ENCODE data around the gene MPPED1.

Gene MPPED1

GRCh38 chr22:43434928-43435311, 23.1 kb downstream of the MPPED1 start:
- Histone ChIP-seq H3K9me3 (ENCODE audit: insufficient read depth, low read length, severe bottlenecking) (no peaks in the 10 kb centered on the region), H3K4me3 (ENCODE audit: low read depth in 1 of 2, low read length in 2 of 2) (no peak overlapping the region), H3K4me2 (ENCODE audit: insufficient read depth, low read length) (no peak overlapping the region), H3K27me3 (ENCODE audit: insufficient read depth, low read length, poor library complexity) (peaks cover 10% of the 10 kb centered on the region), H3K27ac (ENCODE audit: low read length) (no peak overlapping the region), H3K9ac (ENCODE audit: low read depth, low read length) (no peak overlapping the region), H2AFZ (ENCODE audit: low read depth, low read length) (no peak overlapping the region), H3K79me2 (ENCODE audit: insufficient read depth, low read length) (no peaks in the 10 kb centered on the region), H3K4me1 (ENCODE audit: insufficient read depth, low read length) (no peaks in the 10 kb centered on the region), H4K20me1 (ENCODE audit: insufficient read depth, low read length) (no peaks in the 10 kb centered on the region), H3K36me3 (ENCODE audit: insufficient read depth, low read length) (no peaks in the 10 kb centered on the region)
- DNase-seq (no peak), ATAC-seq (ENCODE audit: insufficient read depth, low read depth) (no peak)
- TF ChIP-seq EZH2 (IDR thresholded peaks at IDR 0.05; ENCODE audit: borderline replicate concordance, low read depth, low read length, severe bottlenecking) (no peak), CTCF (IDR thresholded peaks at IDR 0.05; ENCODE audit: borderline replicate concordance, extremely low read depth, low read length, poor library complexity, severe bottlenecking) (no peak)

GRCh38 chr22:43435851-43436811, 24.3 kb downstream of the MPPED1 start:
- no peak for TF ChIP-seq EZH2 (IDR thresholded peaks at IDR 0.05; ENCODE audit: borderline replicate concordance, low read depth, low read length, severe bottlenecking)
- no peak for TF ChIP-seq CTCF (IDR thresholded peaks at IDR 0.05; ENCODE audit: borderline replicate concordance, extremely low read depth, low read length, poor library complexity, severe bottlenecking)
- Histone ChIP-seq H3K79me2 (ENCODE audit: insufficient read depth, low read length) (no peaks in the 10 kb centered on the region), H3K36me3 (ENCODE audit: insufficient read depth, low read length) (no peaks in the 10 kb centered on the region), H3K9ac (ENCODE audit: low read depth, low read length) (no peak overlapping the region), H3K4me1 (ENCODE audit: insufficient read depth, low read length) (no peaks in the 10 kb centered on the region), H3K27me3 (ENCODE audit: insufficient read depth, low read length, poor library complexity) (peaks cover 7% of the 10 kb centered on the region), H3K9me3 (ENCODE audit: insufficient read depth, low read length, severe bottlenecking) (no peaks in the 10 kb centered on the region), H3K4me3 (ENCODE audit: low read depth in 1 of 2, low read length in 2 of 2) (no peak overlapping the region), H4K20me1 (ENCODE audit: insufficient read depth, low read length) (peaks cover 6% of the 10 kb centered on the region; the same call in 1 of the 2 replicates), H2AFZ (ENCODE audit: low read depth, low read length) (no peak overlapping the region), H3K27ac (ENCODE audit: low read length) (no peak overlapping the region), H3K4me2 (ENCODE audit: insufficient read depth, low read length) (no peak overlapping the region)
- DNase-seq (no peak), ATAC-seq (ENCODE audit: insufficient read depth, low read depth) (no peak)

GRCh38 chr22:43436868-43437267, 25.1 kb downstream of the MPPED1 start:
- H3K27ac ChIP-seq (ENCODE audit: low read length) = no peak overlapping the region
- DNase-seq (no peak), ATAC-seq (ENCODE audit: insufficient read depth, low read depth) (no peak)
- no peaks in the 10 kb centered on the region for H3K4me1 ChIP-seq (ENCODE audit: insufficient read depth, low read length)
- no peaks in the 10 kb centered on the region for H3K79me2 ChIP-seq (ENCODE audit: insufficient read depth, low read length)
- no peak overlapping the region for H3K4me3 ChIP-seq (ENCODE audit: low read depth in 1 of 2, low read length in 2 of 2)
- H4K20me1 ChIP-seq (ENCODE audit: insufficient read depth, low read length) = peaks cover 9% of the 10 kb centered on the region; the same call in 1 of the 2 replicates
- H3K9me3 ChIP-seq (ENCODE audit: insufficient read depth, low read length, severe bottlenecking) = no peaks in the 10 kb centered on the region
- no peak overlapping the region for H2AFZ ChIP-seq (ENCODE audit: low read depth, low read length)
- H3K36me3 ChIP-seq (ENCODE audit: insufficient read depth, low read length) = no peaks in the 10 kb centered on the region
- TF ChIP-seq CTCF (IDR thresholded peaks at IDR 0.05; ENCODE audit: borderline replicate concordance, extremely low read depth, low read length, poor library complexity, severe bottlenecking) = no peak
- TF ChIP-seq EZH2 (IDR thresholded peaks at IDR 0.05; ENCODE audit: borderline replicate concordance, low read depth, low read length, severe bottlenecking) = no peak
- H3K4me2 ChIP-seq (ENCODE audit: insufficient read depth, low read length) = no peak overlapping the region
- H3K9ac ChIP-seq (ENCODE audit: low read depth, low read length) = no peak overlapping the region
- peaks cover under 1% of the 10 kb centered on the region for H3K27me3 ChIP-seq (ENCODE audit: insufficient read depth, low read length, poor library complexity)
